Type B pancreatic cell (in vitro differentiated cells): ENCODE data around the gene CAP2. TPM values are rescaled to one million over a fixed set of nuclear protein-coding genes. Genes with fewer than 3 reads are reported as not detected.

ENCODE experiments used
- DNase-seq: peaks from one replicate; pipeline ENCODE4 v3.0.0; 2021; ENCODE audit warnings: mixed read lengths; ENCODE audit not compliant: unreplicated experiment; ENCODE audit errors: extremely low spot score
- H3K27ac Mint-ChIP-seq: 2 replicates; pipeline ENCODE4 v1.8.0; 2021; ENCODE audit warnings: mild to moderate bottlenecking, mixed read lengths
- H3K27me3 Mint-ChIP-seq: 2 replicates; pipeline ENCODE4 v1.8.0; 2021; ENCODE audit warnings: mixed read lengths
- H3K36me3 Mint-ChIP-seq: 2 replicates; pipeline ENCODE4 v1.8.0; 2021; ENCODE audit warnings: mixed read lengths
- H3K4me1 Mint-ChIP-seq: one replicate; pipeline ENCODE4 v1.8.0; 2021; ENCODE audit warnings: mixed read lengths; ENCODE audit not compliant: unreplicated experiment
- H3K4me3 Mint-ChIP-seq: 2 replicates; pipeline ENCODE4 v1.8.0; 2021; ENCODE audit warnings: mild to moderate bottlenecking, mixed read lengths
- H3K9me3 Mint-ChIP-seq: 2 replicates; pipeline ENCODE4 v1.8.0; 2021; ENCODE audit warnings: mixed read lengths
- CTCF ChIP-seq: fragments of 200-600 bp; sonication (generic); conservative IDR thresholded peaks from 2 replicates; pipeline ENCODE4 v1.5.0; 2021; ENCODE audit warnings: antibody characterized with exemption, mild to moderate bottlenecking
- total RNA-seq: library from RNA; stranded (reverse); gene quantifications from 2 replicates; pipeline ENCODE4 v1.2.1, GENCODE V29; 2021; ENCODE audit warnings: low replicate concordance

The CAP2 gene
- total RNA-seq, 1 donor from 2014 or later, result 9.3 TPM

- no peak for TF ChIP-seq CTCF
- no peak for DNase-seq
- Mint-ChIP-seq H3K36me3 (peaks cover 15% of the 10 kb centered on the region), H3K27me3 (no peaks in the 10 kb centered on the region), H3K4me3 (no peak overlapping the region), H3K9me3 (peaks cover 3% of the 10 kb centered on the region), H3K27ac (no peak overlapping the region), H3K4me1 (peaks cover 21% of the 10 kb centered on the region)
These were observed 90.1 kb downstream of the CAP2 start for GRCh38 chr6:17483391-17484016.

- Mint-ChIP-seq H3K36me3 (peaks cover 15% of the 10 kb centered on the region), H3K4me3 (no peak overlapping the region), H3K27ac (no peak overlapping the region), H3K9me3 (peaks cover 3% of the 10 kb centered on the region), H3K4me1 (peaks cover 21% of the 10 kb centered on the region), H3K27me3 (no peaks in the 10 kb centered on the region)
- DNase-seq, result no peak
- no peak for TF ChIP-seq CTCF
These were observed 90.9 kb downstream of the CAP2 start for GRCh38 chr6:17484201-17484849.

GRCh38 chr6:17485181-17485580 lies 91.8 kb downstream of the CAP2 start:
- H3K36me3 Mint-ChIP-seq, result peaks cover 15% of the 10 kb centered on the region
- TF ChIP-seq CTCF, result no peak
- H3K4me1 Mint-ChIP-seq, result peaks cover 21% of the 10 kb centered on the region
- no peak overlapping the region for H3K4me3 Mint-ChIP-seq
- DNase-seq, result no peak
- H3K27ac Mint-ChIP-seq, result no peak overlapping the region
- no peaks in the 10 kb centered on the region for H3K27me3 Mint-ChIP-seq
- H3K9me3 Mint-ChIP-seq, result peaks cover 3% of the 10 kb centered on the region

GRCh38 chr6:17485946-17486345 lies 92.6 kb downstream of the CAP2 start:
- DNase-seq, result no peak
- no peak overlapping the region for H3K4me3 Mint-ChIP-seq
- no peaks in the 10 kb centered on the region for H3K27me3 Mint-ChIP-seq
- no peak for TF ChIP-seq CTCF
- H3K4me1 Mint-ChIP-seq, result peaks cover 23% of the 10 kb centered on the region
- H3K27ac Mint-ChIP-seq, result no peak overlapping the region
- H3K9me3 Mint-ChIP-seq, result peaks cover 3% of the 10 kb centered on the region
- H3K36me3 Mint-ChIP-seq, result peaks cover 15% of the 10 kb centered on the region

- Mint-ChIP-seq H3K27ac (no peak overlapping the region), H3K4me3 (no peak overlapping the region), H3K27me3 (no peaks in the 10 kb centered on the region), H3K4me1 (peaks cover 31% of the 10 kb centered on the region), H3K9me3 (peaks cover 3% of the 10 kb centered on the region), H3K36me3 (peaks cover 15% of the 10 kb centered on the region)
- no peak for DNase-seq
- TF ChIP-seq CTCF, result no peak
These were observed 93.3 kb downstream of the CAP2 start for GRCh38 chr6:17486680-17487079.
